Karpas-422 (cell line): ENCODE measurements around the gene CACNA1C. TPM values are rescaled to one million over a fixed set of nuclear protein-coding genes. Genes with fewer than 3 reads are reported as not detected.

ENCODE experiments used
- DNase-seq: peaks from one replicate; pipeline ENCODE4 v3.0.0-alpha.2; 2015
- H2AFZ ChIP-seq: fragments of 200-600 bp; sonication (generic); 2 replicates; pipeline ENCODE4 v1.6.1; 2014; ENCODE audit warnings: antibody characterized with exemption, low read length, mixed read lengths
- H3K27ac ChIP-seq: fragments of 200-600 bp; sonication (generic); 2 replicates; pipeline ENCODE4 v1.5.1; 2014; ENCODE audit warnings: mild to moderate bottlenecking, low read length, moderate library complexity
- H3K27me3 ChIP-seq: fragments of 200-600 bp; sonication (generic); 2 replicates; pipeline ENCODE4 v1.6.1; 2014; ENCODE audit warnings: low read length, mixed read lengths
- H3K36me3 ChIP-seq: fragments of 200-600 bp; sonication (generic); 2 replicates; pipeline ENCODE4 v1.6.1; 2014; ENCODE audit warnings: low read length, mixed read lengths; ENCODE audit not compliant: insufficient read depth
- H3K4me1 ChIP-seq: fragments of 200-600 bp; sonication (generic); 2 replicates; pipeline ENCODE4 v1.6.1; 2014; ENCODE audit warnings: mild to moderate bottlenecking, low read length, mixed read lengths
- H3K4me2 ChIP-seq: fragments of 200-600 bp; sonication (generic); 2 replicates; pipeline ENCODE4 v1.6.1; 2014; ENCODE audit warnings: low read length, low read depth, mild to moderate bottlenecking; ENCODE audit not compliant: poor library complexity, severe bottlenecking
- H3K4me3 ChIP-seq: fragments of 200-600 bp; sonication (generic); 2 replicates; pipeline ENCODE4 v1.5.1; 2014; ENCODE audit warnings: mild to moderate bottlenecking, antibody characterized with exemption, low read length, mixed read lengths
- H3K79me2 ChIP-seq: fragments of 200-600 bp; sonication (generic); 2 replicates; pipeline ENCODE4 v1.6.1; 2014; ENCODE audit warnings: mild to moderate bottlenecking, low read length, mixed read lengths
- H3K9ac ChIP-seq: fragments of 200-600 bp; sonication (generic); 2 replicates; pipeline ENCODE4 v1.6.0; 2014; ENCODE audit warnings: low read length
- H3K9me2 ChIP-seq: fragments of 200-600 bp; sonication (generic), shearing (Covaris generic); replicated peaks from 2 replicates; pipeline ENCODE4 v1.6.0; 2014; ENCODE audit warnings: mild to moderate bottlenecking, low read length, moderate library complexity; ENCODE audit not compliant: insufficient read depth
- H3K9me3 ChIP-seq: fragments of 300-700, 200-600 bp; sonication (generic); 2 replicates; pipeline ENCODE4 v1.6.1; 2014; ENCODE audit warnings: low read length, mixed read lengths
- H4K20me1 ChIP-seq: fragments of 200-600 bp; sonication (generic); 2 replicates; pipeline ENCODE4 v1.6.1; 2014; ENCODE audit warnings: mild to moderate bottlenecking, antibody characterized with exemption, low read length, low read depth; ENCODE audit not compliant: insufficient read depth
- total RNA-seq: library from RNA; depleted of rRNA; stranded (reverse); fragments of >200 nt; shearing (Covaris generic); gene quantifications from 2 replicates; pipeline ENCODE4 v1.2.3, GENCODE V29; 2014; ENCODE audit warnings: low replicate concordance

The CACNA1C gene
- total RNA-seq, 1 experiment from 2014 or later: 0.11 TPM

GRCh38 chr12:2537868-2538541 lies 485.2 kb downstream of the CACNA1C start:
- no peaks in the 10 kb centered on the region for H3K9me3 ChIP-seq
- DNase-seq: no peak
- H3K4me3 ChIP-seq: no peak overlapping the region
- no peak overlapping the region for H3K27ac ChIP-seq
- no peaks in the 10 kb centered on the region for H4K20me1 ChIP-seq
- H3K9ac ChIP-seq: no peak overlapping the region
- no peaks in the 10 kb centered on the region for H3K27me3 ChIP-seq
- H3K79me2 ChIP-seq: no peaks in the 10 kb centered on the region
- no peak overlapping the region for H2AFZ ChIP-seq
- no peaks in the 10 kb centered on the region for H3K36me3 ChIP-seq
- no peaks in the 10 kb centered on the region for H3K4me1 ChIP-seq
- H3K9me2 ChIP-seq: no peaks in the 10 kb centered on the region
- no peak overlapping the region for H3K4me2 ChIP-seq

DNA sequence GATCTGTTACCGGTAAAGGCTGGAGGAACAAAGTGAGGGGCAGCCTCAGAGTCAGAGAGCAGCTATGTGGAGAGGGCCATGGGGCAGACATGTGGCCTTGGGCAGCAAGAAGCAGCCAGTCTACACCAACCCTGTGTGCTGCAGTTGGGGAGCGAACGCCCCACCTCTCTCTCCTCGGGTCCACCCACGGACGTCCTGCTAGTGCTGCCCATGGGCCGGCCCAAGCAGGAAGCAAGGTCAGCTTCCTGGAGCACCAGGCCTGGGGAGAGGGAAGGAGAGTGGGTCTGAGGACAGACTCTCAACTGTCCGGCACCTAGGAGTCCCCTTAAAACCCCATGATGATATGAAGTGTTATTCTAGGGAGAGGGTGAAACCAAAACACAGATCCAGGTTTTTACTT lies 487.2 kb downstream of the CACNA1C start:
- Histone ChIP-seq H3K9me2 (no peaks in the 10 kb centered on the region), H3K4me2 (no peak overlapping the region), H2AFZ (no peak overlapping the region), H3K79me2 (no peaks in the 10 kb centered on the region), H3K9ac (no peak overlapping the region), H3K27me3 (no peaks in the 10 kb centered on the region), H3K4me1 (no peaks in the 10 kb centered on the region), H3K9me3 (no peaks in the 10 kb centered on the region), H3K4me3 (no peak overlapping the region), H4K20me1 (no peaks in the 10 kb centered on the region), H3K27ac (no peak overlapping the region), H3K36me3 (no peaks in the 10 kb centered on the region)
- DNase-seq: no peak

- no peaks in the 10 kb centered on the region for H3K79me2 ChIP-seq
- no peak overlapping the region for H3K4me2 ChIP-seq
- no peak overlapping the region for H3K27ac ChIP-seq
- no peak overlapping the region for H2AFZ ChIP-seq
- no peaks in the 10 kb centered on the region for H4K20me1 ChIP-seq
- H3K4me1 ChIP-seq: no peaks in the 10 kb centered on the region
- no peaks in the 10 kb centered on the region for H3K9me2 ChIP-seq
- no peak for DNase-seq
- no peaks in the 10 kb centered on the region for H3K36me3 ChIP-seq
- no peak overlapping the region for H3K9ac ChIP-seq
- H3K27me3 ChIP-seq: no peaks in the 10 kb centered on the region
- no peak overlapping the region for H3K4me3 ChIP-seq
- H3K9me3 ChIP-seq: no peaks in the 10 kb centered on the region
Observed at GRCh38 chr12:2540535-2540941, 487.8 kb downstream of the CACNA1C start.

GRCh38 chr12:2541631-2542204 lies 488.9 kb downstream of the CACNA1C start:
- DNase-seq: no peak
- H3K4me1 ChIP-seq: no peaks in the 10 kb centered on the region
- H3K9me2 ChIP-seq: no peaks in the 10 kb centered on the region
- no peaks in the 10 kb centered on the region for H3K9me3 ChIP-seq
- H3K9ac ChIP-seq: no peak overlapping the region
- no peaks in the 10 kb centered on the region for H3K27me3 ChIP-seq
- no peak overlapping the region for H3K27ac ChIP-seq
- no peak overlapping the region for H3K4me2 ChIP-seq
- no peaks in the 10 kb centered on the region for H3K36me3 ChIP-seq
- no peaks in the 10 kb centered on the region for H4K20me1 ChIP-seq
- H3K4me3 ChIP-seq: no peak overlapping the region
- H3K79me2 ChIP-seq: no peaks in the 10 kb centered on the region
- no peak overlapping the region for H2AFZ ChIP-seq

GRCh38 chr12:2543801-2544200 lies 491.0 kb downstream of the CACNA1C start:
- no peak overlapping the region for H3K27ac ChIP-seq
- DNase-seq: no peak
- H3K9ac ChIP-seq: no peak overlapping the region
- no peaks in the 10 kb centered on the region for H3K9me3 ChIP-seq
- no peaks in the 10 kb centered on the region for H3K27me3 ChIP-seq
- H3K4me3 ChIP-seq: no peak overlapping the region
- H3K4me2 ChIP-seq: no peak overlapping the region
- no peaks in the 10 kb centered on the region for H3K9me2 ChIP-seq
- no peaks in the 10 kb centered on the region for H4K20me1 ChIP-seq
- no peaks in the 10 kb centered on the region for H3K79me2 ChIP-seq
- no peak overlapping the region for H2AFZ ChIP-seq
- H3K36me3 ChIP-seq: no peaks in the 10 kb centered on the region
- H3K4me1 ChIP-seq: no peaks in the 10 kb centered on the region

GRCh38 chr12:2544230-2544629 lies 491.4 kb downstream of the CACNA1C start:
- H3K27ac ChIP-seq: no peak overlapping the region
- H3K9me3 ChIP-seq: no peaks in the 10 kb centered on the region
- H4K20me1 ChIP-seq: no peaks in the 10 kb centered on the region
- H3K79me2 ChIP-seq: no peaks in the 10 kb centered on the region
- H3K27me3 ChIP-seq: no peaks in the 10 kb centered on the region
- no peaks in the 10 kb centered on the region for H3K4me1 ChIP-seq
- no peaks in the 10 kb centered on the region for H3K36me3 ChIP-seq
- H3K4me2 ChIP-seq: no peak overlapping the region
- H3K9me2 ChIP-seq: no peaks in the 10 kb centered on the region
- H3K4me3 ChIP-seq: no peak overlapping the region
- no peak overlapping the region for H2AFZ ChIP-seq
- no peak for DNase-seq
- no peak overlapping the region for H3K9ac ChIP-seq

GRCh38 chr12:2547273-2548044 lies 494.7 kb downstream of the CACNA1C start:
- no peak overlapping the region for H3K4me2 ChIP-seq
- no peak overlapping the region for H3K4me3 ChIP-seq
- no peaks in the 10 kb centered on the region for H3K4me1 ChIP-seq
- H4K20me1 ChIP-seq: no peaks in the 10 kb centered on the region
- no peaks in the 10 kb centered on the region for H3K79me2 ChIP-seq
- no peaks in the 10 kb centered on the region for H3K9me3 ChIP-seq
- no peaks in the 10 kb centered on the region for H3K9me2 ChIP-seq
- DNase-seq: no peak
- H3K27me3 ChIP-seq: no peaks in the 10 kb centered on the region
- no peak overlapping the region for H3K27ac ChIP-seq
- H2AFZ ChIP-seq: no peak overlapping the region
- no peak overlapping the region for H3K9ac ChIP-seq
- H3K36me3 ChIP-seq: no peaks in the 10 kb centered on the region

DNA sequence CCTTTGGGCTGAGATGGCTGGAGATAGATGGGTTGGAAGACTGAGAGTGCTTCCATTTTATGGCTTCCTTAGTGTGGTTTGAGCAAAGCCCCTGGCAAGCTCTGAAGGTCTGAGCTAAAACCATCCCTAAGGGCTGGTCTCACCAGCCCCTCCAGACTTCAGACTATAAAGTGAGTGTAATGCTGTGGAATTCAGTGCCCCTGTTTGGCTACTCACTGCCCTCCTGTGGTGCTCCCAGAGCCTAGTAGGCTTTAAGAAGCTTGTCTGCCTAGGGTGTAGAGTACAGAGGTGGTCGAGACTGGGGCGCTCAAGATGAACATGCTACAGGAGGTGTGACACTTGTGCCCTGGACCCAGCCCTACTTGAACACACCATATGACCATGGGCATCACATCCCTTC lies 495.3 kb downstream of the CACNA1C start:
- Histone ChIP-seq H3K27me3 (no peaks in the 10 kb centered on the region), H3K4me3 (no peak overlapping the region), H3K9me3 (no peaks in the 10 kb centered on the region), H3K9me2 (no peaks in the 10 kb centered on the region), H3K79me2 (no peaks in the 10 kb centered on the region), H2AFZ (no peak overlapping the region), H3K9ac (no peak overlapping the region), H3K4me2 (no peak overlapping the region), H3K36me3 (no peaks in the 10 kb centered on the region), H3K27ac (no peak overlapping the region), H4K20me1 (no peaks in the 10 kb centered on the region), H3K4me1 (no peaks in the 10 kb centered on the region)
- no peak for DNase-seq
